GM12878 (cell line): Measurements from ENCODE around the gene SMURF1.

Source experiments
- CTCF ChIP-seq, 3 experiments: IDR thresholded peaks in 2 of 3; conservative IDR thresholded peaks in 1 of 3; 2 replicates each; pipeline ENCODE4 v1.5.1; 2011; ENCODE audit warnings: low read depth in 3 of 3, low read length in 3 of 3, mild to moderate bottlenecking in 3 of 3, control low read depth in 2 of 3, moderate library complexity in 2 of 3, inconsistent platforms in 1 of 3, mixed read lengths in 1 of 3; ENCODE audit not compliant: control insufficient read depth in 2 of 3, insufficient read depth in 1 of 3; ENCODE audit errors: extremely low read depth in 1 of 3
- LARP7 ChIP-seq: fragments of 450-650 bp; IDR thresholded peaks from 2 replicates; pipeline ENCODE4 v1.6.1; 2017; ENCODE audit warnings: mild to moderate bottlenecking
- MAX ChIP-seq: IDR thresholded peaks from 2 replicates; pipeline ENCODE4 v1.6.1; 2012; ENCODE audit warnings: low read depth, low read length, improper control_type of control experiment
- POLR2A ChIP-seq: IDR thresholded peaks from 2 replicates; pipeline ENCODE4 v1.6.1; 2011; ENCODE audit warnings: low read depth, mild to moderate bottlenecking, low read length

- TF ChIP-seq LARP7 (no peak), CTCF (IDR thresholded peaks at IDR 0.05 in 2 of 3, conservative IDR thresholded peaks at IDR 0.05 in 1 of 3; ENCODE audit: control insufficient read depth in 2 of 3, extremely low read depth in 1 of 3, insufficient read depth in 1 of 3, low read depth in 3 of 3, low read length in 3 of 3) (no peak), MAX (no peak), POLR2A (no peak)
Observed at GRCh38 chr7:99124751-99125504, 19.0 kb downstream of the SMURF1 start.
